Endodermal cell (in vitro differentiated cells): ENCODE data around the gene SERPINB13. TPM values are rescaled to one million over a fixed set of nuclear protein-coding genes. Genes with fewer than 3 reads are reported as not detected.
A peak's percentile ranks its signal among the peaks of the same experiment; 100 is the strongest.

Experiments used
- DNase-seq: peaks from one replicate; pipeline ENCODE4 v3.0.0-alpha.2; 2017
- H3K27ac ChIP-seq: 2 replicates; pipeline ENCODE4 v1.5.1; 2013; ENCODE audit warnings: mild to moderate bottlenecking, low read depth, low read length, moderate library complexity
- H3K27me3 ChIP-seq: 2 replicates; pipeline ENCODE4 v1.6.1; 2013; ENCODE audit warnings: mild to moderate bottlenecking, low read length, moderate library complexity; ENCODE audit not compliant: insufficient read depth, control insufficient read depth, poor library complexity, severe bottlenecking
- H3K36me3 ChIP-seq: 2 replicates; pipeline ENCODE4 v1.7.0; 2013; ENCODE audit warnings: mild to moderate bottlenecking, low read length, moderate library complexity; ENCODE audit not compliant: control insufficient read depth, insufficient read depth
- H3K4me1 ChIP-seq: one replicate; pipeline ENCODE4 v1.7.0; 2013; ENCODE audit warnings: low read length; ENCODE audit not compliant: control insufficient read depth, insufficient read depth
- H3K4me3 ChIP-seq: 2 replicates; pipeline ENCODE4 v1.5.1; 2013; ENCODE audit warnings: mild to moderate bottlenecking, low read length, moderate library complexity
- H3K9ac ChIP-seq: 2 replicates; pipeline ENCODE4 v1.6.1; 2013; ENCODE audit warnings: mild to moderate bottlenecking, low read length, moderate library complexity; ENCODE audit not compliant: poor library complexity, severe bottlenecking; ENCODE audit errors: extremely low read depth
- H3K9me3 ChIP-seq: 2 replicates; pipeline ENCODE4 v1.6.1; 2013; ENCODE audit warnings: mild to moderate bottlenecking, low read length, moderate library complexity; ENCODE audit not compliant: control insufficient read depth
- H3K27ac Mint-ChIP-seq: 2 replicates; pipeline ENCODE4 v1.8.0; 2020; ENCODE audit warnings: mixed read lengths
- H3K27me3 Mint-ChIP-seq: 2 replicates; pipeline ENCODE4 v1.8.0; 2021; ENCODE audit warnings: mild to moderate bottlenecking, mixed read lengths; ENCODE audit not compliant: insufficient read depth
- H3K36me3 Mint-ChIP-seq: 2 replicates; pipeline ENCODE4 v1.8.0; 2020; ENCODE audit warnings: low read depth, mixed read lengths
- H3K4me1 Mint-ChIP-seq: 2 replicates; pipeline ENCODE4 v1.8.0; 2020; ENCODE audit warnings: mixed read lengths
- H3K4me3 Mint-ChIP-seq: 2 replicates; pipeline ENCODE4 v1.8.0; 2020; ENCODE audit warnings: mild to moderate bottlenecking, moderate library complexity, mixed read lengths
- H3K9me3 Mint-ChIP-seq: 2 replicates; pipeline ENCODE4 v1.8.0; 2020; ENCODE audit warnings: mild to moderate bottlenecking, mixed read lengths
- WGBS, 2 experiments: methylation state at CpG; one replicate each; pipeline versions ENCODE4 v1.1.5 to v1.1.7; 2013; ENCODE audit warnings: missing lambda C conversion rate in 2 of 2, mixed read lengths in 1 of 2; ENCODE audit not compliant: insufficient coverage in 1 of 2, insufficient read length in 1 of 2; 5-methylcytosine and 5-hydroxymethylcytosine counted together
- total RNA-seq, 2 donors: library from RNA; stranded (reverse); fragmentation: NEBNext Ultra II Directional in 1 of 2; extraction: Animal tissue kit (Norgen Biotek cat#: 25700) in 1 of 2; gene quantifications; 2 replicates in 1 of 2; 3 replicates in 1 of 2; pipeline ENCODE4 v1.2.1, GENCODE V29; 2021
- TF ChIP-seq, protein P1 (sequence below): fragments of 200-600 bp; sonication (generic); conservative IDR thresholded peaks from 2 replicates; pipeline ENCODE4 v1.5.0; 2021; ENCODE audit warnings: antibody characterized with exemption, mild to moderate bottlenecking

Gene SERPINB13
- total RNA-seq, 2 donors from 2014 or later, result not detected

DNA sequence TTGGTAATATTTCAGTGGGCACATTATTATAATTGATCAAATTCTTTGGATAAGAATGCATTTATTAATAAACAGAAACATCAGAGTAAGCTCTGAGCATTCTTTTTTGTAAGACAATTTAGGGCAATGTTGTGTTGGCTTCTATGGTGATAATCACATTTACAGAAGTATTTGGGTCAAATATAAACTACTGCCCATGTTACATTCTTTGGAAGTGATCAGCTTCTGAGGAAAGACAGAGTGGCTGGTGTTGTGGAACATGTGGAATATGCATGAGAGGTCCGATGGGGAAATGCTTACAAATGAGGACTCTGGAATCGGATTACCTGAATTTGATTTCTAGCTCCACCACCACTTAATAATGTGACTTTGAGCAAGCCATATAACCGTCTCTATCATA is 19.4 kb downstream of the SERPINB13 start:
- TF ChIP-seq, protein P1, sequence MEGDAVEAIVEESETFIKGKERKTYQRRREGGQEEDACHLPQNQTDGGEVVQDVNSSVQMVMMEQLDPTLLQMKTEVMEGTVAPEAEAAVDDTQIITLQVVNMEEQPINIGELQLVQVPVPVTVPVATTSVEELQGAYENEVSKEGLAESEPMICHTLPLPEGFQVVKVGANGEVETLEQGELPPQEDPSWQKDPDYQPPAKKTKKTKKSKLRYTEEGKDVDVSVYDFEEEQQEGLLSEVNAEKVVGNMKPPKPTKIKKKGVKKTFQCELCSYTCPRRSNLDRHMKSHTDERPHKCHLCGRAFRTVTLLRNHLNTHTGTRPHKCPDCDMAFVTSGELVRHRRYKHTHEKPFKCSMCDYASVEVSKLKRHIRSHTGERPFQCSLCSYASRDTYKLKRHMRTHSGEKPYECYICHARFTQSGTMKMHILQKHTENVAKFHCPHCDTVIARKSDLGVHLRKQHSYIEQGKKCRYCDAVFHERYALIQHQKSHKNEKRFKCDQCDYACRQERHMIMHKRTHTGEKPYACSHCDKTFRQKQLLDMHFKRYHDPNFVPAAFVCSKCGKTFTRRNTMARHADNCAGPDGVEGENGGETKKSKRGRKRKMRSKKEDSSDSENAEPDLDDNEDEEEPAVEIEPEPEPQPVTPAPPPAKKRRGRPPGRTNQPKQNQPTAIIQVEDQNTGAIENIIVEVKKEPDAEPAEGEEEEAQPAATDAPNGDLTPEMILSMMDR, result no peak
- H3K36me3 ChIP-seq, result no peaks in the 10 kb centered on the region
- DNase-seq, result no peak
- H3K27ac ChIP-seq, result no peak overlapping the region
- no peaks in the 10 kb centered on the region for H3K27me3 ChIP-seq
- Mint-ChIP-seq H3K9me3 (no peaks in the 10 kb centered on the region), H3K4me3 (no peak overlapping the region), H3K27ac (no peak overlapping the region), H3K27me3 (no peaks in the 10 kb centered on the region), H3K36me3 (no peaks in the 10 kb centered on the region), H3K4me1 (no peaks in the 10 kb centered on the region)
- no peak overlapping the region for H3K4me3 ChIP-seq
- H3K4me1 ChIP-seq, result no peaks in the 10 kb centered on the region
- 90 to 100% methylated on average over 1 to 3 of the region's 3 CpGs for WGBS, 2 experiments
- H3K9me3 ChIP-seq, result no peaks in the 10 kb centered on the region
- H3K9ac ChIP-seq, result no peak overlapping the region

DNA sequence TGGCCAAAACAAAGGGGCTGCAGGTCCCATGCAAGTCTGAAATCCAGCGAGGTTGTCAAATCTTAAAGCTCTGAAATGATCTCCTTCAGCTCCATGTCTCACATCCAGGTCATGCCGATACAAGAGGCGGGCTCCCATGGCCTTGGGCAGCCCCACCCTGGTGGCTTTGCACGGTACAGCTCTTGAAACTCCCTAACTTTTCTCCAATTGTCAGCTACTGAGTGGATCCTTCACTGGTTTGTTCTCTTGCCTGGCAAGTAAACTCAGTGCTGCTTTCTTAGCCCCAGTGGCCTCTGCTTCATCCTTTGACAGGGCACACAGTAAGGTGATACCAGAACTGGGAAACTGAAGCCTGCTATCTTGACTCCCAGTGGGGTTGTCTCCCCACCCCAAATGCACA is 26.3 kb downstream of the SERPINB13 start:
- Histone ChIP-seq H3K9me3 (no peaks in the 10 kb centered on the region), H3K4me1 (no peaks in the 10 kb centered on the region), H3K27me3 (no peaks in the 10 kb centered on the region), H3K36me3 (no peaks in the 10 kb centered on the region), H3K4me3 (no peak overlapping the region), H3K9ac (no peak overlapping the region), H3K27ac (no peak overlapping the region)
- H3K36me3 Mint-ChIP-seq, result no peaks in the 10 kb centered on the region
- H3K9me3 Mint-ChIP-seq, result peaks cover 2% of the 10 kb centered on the region
- WGBS, 2 experiments, result 93% methylated on average over 3 to 4 of the region's 4 CpGs
- H3K4me3 Mint-ChIP-seq, result no peak overlapping the region
- peaks cover 8% of the 10 kb centered on the region for H3K4me1 Mint-ChIP-seq
- H3K27ac Mint-ChIP-seq, result no peak overlapping the region
- H3K27me3 Mint-ChIP-seq, result no peaks in the 10 kb centered on the region
- DNase-seq, result no peak
- TF ChIP-seq, protein P1, result peak; percentile 39

- H3K36me3 Mint-ChIP-seq, result no peaks in the 10 kb centered on the region
- Histone ChIP-seq H3K9me3 (no peaks in the 10 kb centered on the region), H3K9ac (no peak overlapping the region), H3K36me3 (no peaks in the 10 kb centered on the region), H3K4me1 (no peaks in the 10 kb centered on the region), H3K4me3 (no peak overlapping the region), H3K27me3 (no peaks in the 10 kb centered on the region), H3K27ac (no peak overlapping the region)
- 57 to 67% methylated on average over 1 to 2 of the region's 3 CpGs for WGBS, 2 experiments
- H3K27ac Mint-ChIP-seq, result no peak overlapping the region
- DNase-seq, result no peak
- peaks cover 8% of the 10 kb centered on the region for H3K4me1 Mint-ChIP-seq
- no peak overlapping the region for H3K4me3 Mint-ChIP-seq
- peaks cover 2% of the 10 kb centered on the region for H3K9me3 Mint-ChIP-seq
- TF ChIP-seq, protein P1, result no peak
- H3K27me3 Mint-ChIP-seq, result no peaks in the 10 kb centered on the region
These were observed 30.1 kb downstream of the SERPINB13 start for GRCh38 chr18:63617049-63617914.
